ENCODE data around the gene TGFBR2.
A peak's percentile ranks its signal among the peaks of the same experiment; 100 is the strongest.

The TGFBR2 gene

GRCh38 chr3:30658328-30659052, 52.1 kb downstream of the TGFBR2 start:
- DNase-seq (ENCODE audit: low read depth), result no peak
- no peak overlapping the region for H3K4me3 ChIP-seq (ENCODE audit: low read length)
- no peak for TF ChIP-seq CTCF (conservative IDR thresholded peaks at IDR 0.05; ENCODE audit: low read depth, low read length)

GRCh38 chr3:30659270-30660130, 53.1 kb downstream of the TGFBR2 start:
- TF ChIP-seq CTCF (conservative IDR thresholded peaks at IDR 0.05; ENCODE audit: low read depth, low read length), result no peak
- peak; percentile 73 for DNase-seq (ENCODE audit: low read depth)
- no peak overlapping the region for H3K4me3 ChIP-seq (ENCODE audit: low read length)

- no peak overlapping the region for H3K4me3 ChIP-seq (ENCODE audit: low read length)
- DNase-seq (ENCODE audit: low read depth), result no peak
- no peak for TF ChIP-seq CTCF (conservative IDR thresholded peaks at IDR 0.05; ENCODE audit: low read depth, low read length)
These were observed 53.7 kb downstream of the TGFBR2 start for GRCh38 chr3:30660136-30660535.

- no peak for DNase-seq (ENCODE audit: low read depth)
- H3K4me3 ChIP-seq (ENCODE audit: low read length), result no peak overlapping the region
- TF ChIP-seq CTCF (conservative IDR thresholded peaks at IDR 0.05; ENCODE audit: low read depth, low read length), result no peak
These were observed 54.3 kb downstream of the TGFBR2 start for GRCh38 chr3:30660656-30661055.

- H3K4me3 ChIP-seq (ENCODE audit: low read length), result no peak overlapping the region
- DNase-seq (ENCODE audit: low read depth), result no peak
- TF ChIP-seq CTCF (conservative IDR thresholded peaks at IDR 0.05; ENCODE audit: low read depth, low read length), result no peak
These were observed 54.9 kb downstream of the TGFBR2 start for GRCh38 chr3:30661098-30661873.

GRCh38 chr3:30662836-30663235, 56.4 kb downstream of the TGFBR2 start:
- no peak for DNase-seq (ENCODE audit: low read depth)
- no peak for TF ChIP-seq CTCF (conservative IDR thresholded peaks at IDR 0.05; ENCODE audit: low read depth, low read length)
- H3K4me3 ChIP-seq (ENCODE audit: low read length), result no peak overlapping the region

Data from retinal pigment epithelial cell (primary cell).